Neural cell (in vitro differentiated cells): ENCODE data around the gene CLCN5.

Experiments
- EP300 ChIP-seq: fragments of 450-650 bp; conservative IDR thresholded peaks from 2 replicates; pipeline ENCODE4 v1.6.1; 2014; ENCODE audit warnings: antibody characterized with exemption, mild to moderate bottlenecking, moderate library complexity; ENCODE audit not compliant: poor library complexity, severe bottlenecking
- EZH2 ChIP-seq: fragments of 200-600, 300-800 bp; shearing (Covaris generic), sonication (generic); IDR thresholded peaks from 2 replicates; pipeline ENCODE4 v1.6.1; 2014; ENCODE audit warnings: antibody characterized with exemption, low read length, borderline replicate concordance, mild to moderate bottlenecking; ENCODE audit not compliant: insufficient read depth, poor library complexity, severe bottlenecking
- MXI1 ChIP-seq: fragments of 450-650 bp; conservative IDR thresholded peaks from 2 replicates; pipeline ENCODE4 v1.6.1; 2014; ENCODE audit warnings: antibody characterized with exemption, mild to moderate bottlenecking; ENCODE audit not compliant: poor library complexity, severe bottlenecking
- RAD21 ChIP-seq: fragments of 450-650 bp; conservative IDR thresholded peaks from 2 replicates; pipeline ENCODE4 v1.6.1; 2014; ENCODE audit warnings: antibody characterized with exemption, mild to moderate bottlenecking, moderate library complexity
- REST ChIP-seq: IDR thresholded peaks from 2 replicates; pipeline ENCODE4 v1.6.1; 2012; ENCODE audit warnings: borderline replicate concordance
- TAF1 ChIP-seq: IDR thresholded peaks from 2 replicates; pipeline ENCODE4 v1.6.1; 2012; ENCODE audit warnings: low read depth
- TF ChIP-seq, protein P1 (sequence below): fragments of 450-650 bp; IDR thresholded peaks from 2 replicates; pipeline ENCODE4 v1.5.1; 2014; ENCODE audit warnings: antibody characterized with exemption, mild to moderate bottlenecking, moderate library complexity; ENCODE audit not compliant: poor library complexity, severe bottlenecking

DNA sequence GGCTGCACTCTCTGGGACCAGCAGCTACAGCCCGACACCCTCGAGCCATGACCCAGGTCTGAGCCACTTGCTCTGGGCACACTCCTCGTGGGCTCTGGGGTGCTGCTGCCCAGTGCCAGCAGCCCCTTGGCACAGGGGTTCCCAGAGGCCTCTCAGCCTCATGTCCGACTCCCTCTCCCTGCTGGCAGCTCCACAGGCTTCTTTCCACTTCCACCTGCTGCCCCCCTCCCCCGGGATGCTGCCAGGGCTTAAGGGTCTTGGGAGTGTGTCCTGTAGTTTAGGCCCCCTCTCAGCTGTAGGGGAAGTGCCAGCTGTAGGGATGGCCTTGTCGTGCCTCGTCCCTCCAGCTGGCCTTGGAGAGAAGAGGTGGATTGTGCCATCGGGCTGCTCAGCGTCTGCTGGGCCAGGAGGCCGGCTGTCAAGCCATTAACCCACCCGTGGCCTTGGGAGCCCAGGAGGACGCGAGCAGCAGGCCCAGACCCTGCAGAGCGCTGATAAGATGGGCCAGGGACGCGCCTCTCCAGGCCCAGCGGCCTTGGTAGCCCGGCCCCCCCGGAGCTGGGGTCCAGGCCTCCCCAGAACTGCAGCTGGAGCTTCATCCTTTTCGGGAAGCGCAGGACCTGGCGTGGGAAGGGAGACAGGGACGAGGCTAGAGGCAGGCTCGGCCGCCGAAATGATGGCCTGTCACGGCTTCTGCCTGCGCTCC lies 44.1 kb upstream of the CLCN5 start:
- TF ChIP-seq MXI1 (no peak), REST (no peak), EP300 (no peak), EZH2 (no peak), TAF1 (no peak), RAD21 (no peak)
- TF ChIP-seq, protein P1, sequence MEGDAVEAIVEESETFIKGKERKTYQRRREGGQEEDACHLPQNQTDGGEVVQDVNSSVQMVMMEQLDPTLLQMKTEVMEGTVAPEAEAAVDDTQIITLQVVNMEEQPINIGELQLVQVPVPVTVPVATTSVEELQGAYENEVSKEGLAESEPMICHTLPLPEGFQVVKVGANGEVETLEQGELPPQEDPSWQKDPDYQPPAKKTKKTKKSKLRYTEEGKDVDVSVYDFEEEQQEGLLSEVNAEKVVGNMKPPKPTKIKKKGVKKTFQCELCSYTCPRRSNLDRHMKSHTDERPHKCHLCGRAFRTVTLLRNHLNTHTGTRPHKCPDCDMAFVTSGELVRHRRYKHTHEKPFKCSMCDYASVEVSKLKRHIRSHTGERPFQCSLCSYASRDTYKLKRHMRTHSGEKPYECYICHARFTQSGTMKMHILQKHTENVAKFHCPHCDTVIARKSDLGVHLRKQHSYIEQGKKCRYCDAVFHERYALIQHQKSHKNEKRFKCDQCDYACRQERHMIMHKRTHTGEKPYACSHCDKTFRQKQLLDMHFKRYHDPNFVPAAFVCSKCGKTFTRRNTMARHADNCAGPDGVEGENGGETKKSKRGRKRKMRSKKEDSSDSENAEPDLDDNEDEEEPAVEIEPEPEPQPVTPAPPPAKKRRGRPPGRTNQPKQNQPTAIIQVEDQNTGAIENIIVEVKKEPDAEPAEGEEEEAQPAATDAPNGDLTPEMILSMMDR = no peak
